Hepatocyte (in vitro differentiated cells): Measurements from ENCODE around the gene GATA2. TPM values are rescaled to one million over a fixed set of nuclear protein-coding genes. Genes with fewer than 3 reads are reported as not detected.

Experiments
- DNase-seq: peaks from one replicate; pipeline ENCODE4 v3.0.0-alpha.2; 2016; ENCODE audit warnings: low spot score
- H2AFZ ChIP-seq: fragments of 200-600 bp; sonication (generic); 2 replicates; pipeline ENCODE4 v1.6.0; 2016; ENCODE audit warnings: antibody characterized with exemption, mild to moderate bottlenecking
- H3K27ac ChIP-seq: fragments of 200-600 bp; sonication (generic); 2 replicates; pipeline ENCODE4 v1.5.1; 2016; ENCODE audit warnings: mild to moderate bottlenecking
- H3K27me3 ChIP-seq: fragments of 200-600 bp; sonication (generic); 2 replicates; pipeline ENCODE4 v1.6.1; 2016
- H3K36me3 ChIP-seq: fragments of 200-600 bp; sonication (generic); replicated peaks from 2 replicates; pipeline ENCODE4 v1.5.1; 2016; ENCODE audit warnings: low read depth; ENCODE audit not compliant: insufficient read depth
- H3K4me1 ChIP-seq: fragments of 200-600 bp; sonication (generic); 2 replicates; pipeline ENCODE4 v1.5.1; 2016; ENCODE audit warnings: mild to moderate bottlenecking, moderate library complexity; ENCODE audit not compliant: insufficient read depth
- H3K4me2 ChIP-seq: fragments of 200-600 bp; sonication (generic); 2 replicates; pipeline ENCODE4 v1.6.0; 2016
- H3K4me3 ChIP-seq: fragments of 200-600 bp; sonication (generic); 2 replicates; pipeline ENCODE4 v1.5.1; 2016; ENCODE audit warnings: mild to moderate bottlenecking
- H3K79me2 ChIP-seq: fragments of 200-600 bp; sonication (generic); 2 replicates; pipeline ENCODE4 v1.6.0; 2017; ENCODE audit warnings: mild to moderate bottlenecking
- H3K9me2 ChIP-seq: fragments of 200-600 bp; sonication (generic); replicated peaks from 2 replicates; pipeline ENCODE4 v1.6.0; 2017; ENCODE audit warnings: mild to moderate bottlenecking; ENCODE audit not compliant: insufficient read depth
- H3K9me3 ChIP-seq: fragments of 200-600 bp; sonication (generic); 2 replicates; pipeline ENCODE4 v1.5.1; 2016; ENCODE audit warnings: low read depth, mild to moderate bottlenecking
- H4K20me1 ChIP-seq: fragments of 200-600 bp; sonication (generic); 2 replicates; pipeline ENCODE4 v1.6.0; 2016; ENCODE audit warnings: mild to moderate bottlenecking; ENCODE audit not compliant: insufficient read depth, poor library complexity, severe bottlenecking
- CTCF ChIP-seq: fragments of 200-600 bp; sonication (generic); IDR thresholded peaks from 2 replicates; pipeline ENCODE4 v1.5.1; 2016; ENCODE audit warnings: antibody characterized with exemption, mild to moderate bottlenecking; ENCODE audit not compliant: poor library complexity
- EZH2 ChIP-seq: fragments of 200-600 bp; sonication (generic); IDR thresholded peaks from 2 replicates; pipeline ENCODE4 v1.6.1; 2016; ENCODE audit warnings: antibody characterized with exemption, mild to moderate bottlenecking, borderline replicate concordance
- EZH2phosphoT487 ChIP-seq: fragments of 200-600 bp; sonication (generic); IDR thresholded peaks from one replicate; pipeline ENCODE4 v1.6.1; 2018; ENCODE audit warnings: antibody characterized with exemption, mild to moderate bottlenecking, low read depth, moderate library complexity; ENCODE audit not compliant: unreplicated experiment, severe bottlenecking
- WGBS: methylation state at CpG from one replicate; pipeline ENCODE4 v1.1.6; 2016; ENCODE audit warnings: low lambda C conversion rate; ENCODE audit errors: missing lambda C conversion rate; 5-methylcytosine and 5-hydroxymethylcytosine counted together
- polyA plus RNA-seq: library from polyadenylated mRNA; unstranded; fragments of >200 nt; fragmentation: Nextera tagmentation; extraction: Ambion mirVana; gene quantifications from 2 replicates; pipeline ENCODE4 v1.2.1, GENCODE V29; 2016
- total RNA-seq: library from RNA; depleted of rRNA; stranded (reverse); fragments of >200 nt; gene quantifications from 2 replicates; pipeline ENCODE4 v1.2.3, GENCODE V29; 2014

The GATA2 gene
- total and polyA plus RNA-seq, 2 experiments from 2014 or later: 2.4 to 2.6 TPM

- Histone ChIP-seq H3K4me1 (no peaks in the 10 kb centered on the region), H3K79me2 (no peaks in the 10 kb centered on the region), H3K4me2 (no peak overlapping the region), H3K27ac (no peak overlapping the region), H3K36me3 (no peaks in the 10 kb centered on the region), H3K4me3 (no peak overlapping the region), H3K9me3 (no peaks in the 10 kb centered on the region), H4K20me1 (no peaks in the 10 kb centered on the region), H2AFZ (no peak overlapping the region), H3K27me3 (peaks cover 59% of the 10 kb centered on the region), H3K9me2 (no peaks in the 10 kb centered on the region)
- no peak for DNase-seq
- WGBS: 84% methylated on average over 15 of the region's 15 CpGs
- no peak for TF ChIP-seq EZH2phosphoT487
- no peak for TF ChIP-seq CTCF
- TF ChIP-seq EZH2: no peak
Observed at GRCh38 chr3:128498901-128499530, 6.0 kb upstream of the GATA2 start.

GRCh38 chr3:128498127-128498626 lies 5.2 kb upstream of the GATA2 start:
- TF ChIP-seq CTCF: no peak
- no peak for TF ChIP-seq EZH2
- no peak for TF ChIP-seq EZH2phosphoT487
- WGBS: 67% methylated on average over 5 of the region's 5 CpGs
- Histone ChIP-seq H3K9me3 (no peaks in the 10 kb centered on the region), H3K36me3 (no peaks in the 10 kb centered on the region), H3K4me1 (no peaks in the 10 kb centered on the region), H3K9me2 (no peaks in the 10 kb centered on the region), H2AFZ (no peak overlapping the region), H3K79me2 (no peaks in the 10 kb centered on the region), H3K27ac (no peak overlapping the region), H3K4me3 (peak overlapping the region; percentile 67), H4K20me1 (no peaks in the 10 kb centered on the region), H3K4me2 (peak overlapping the region; percentile 90), H3K27me3 (peaks cover 68% of the 10 kb centered on the region)
- no peak for DNase-seq

GRCh38 chr3:128497305-128498126 lies 4.5 kb upstream of the GATA2 start:
- no peaks in the 10 kb centered on the region for H3K9me2 ChIP-seq
- WGBS: 3% methylated on average over 66 of the region's 77 CpGs
- peak overlapping the region; percentile 90 for H3K4me2 ChIP-seq
- H3K79me2 ChIP-seq: no peaks in the 10 kb centered on the region
- TF ChIP-seq EZH2phosphoT487 (no peak), CTCF (peak; percentile 75)
- H3K27me3 ChIP-seq: peaks cover 73% of the 10 kb centered on the region
- H4K20me1 ChIP-seq: no peaks in the 10 kb centered on the region
- DNase-seq: peak; percentile 81
- no peaks in the 10 kb centered on the region for H3K9me3 ChIP-seq
- no peaks in the 10 kb centered on the region for H3K36me3 ChIP-seq
- H2AFZ ChIP-seq: peak overlapping the region; percentile 49
- peaks cover 5% of the 10 kb centered on the region for H3K4me1 ChIP-seq
- no peak overlapping the region for H3K27ac ChIP-seq
- H3K4me3 ChIP-seq: peak overlapping the region; percentile 67
